Fibroblast of lung (primary cell): Measurements from ENCODE around the gene CNTN1. TPM values are rescaled to one million over a fixed set of nuclear protein-coding genes. Genes with fewer than 3 reads are reported as not detected.

Source experiments
- DNase-seq, 2 donors: peaks; one replicate each; pipeline versions ENCODE4 v3.0.0 to v3.0.0-alpha.2; 2010; ENCODE audit warnings: low read depth in 2 of 2
- H2AFZ ChIP-seq: 2 replicates; pipeline ENCODE4 v1.5.1; 2012; ENCODE audit warnings: low read length, control low read depth, inconsistent platforms
- H3K27ac ChIP-seq: 2 replicates; pipeline ENCODE4 v1.5.1; 2011; ENCODE audit warnings: low read length, control low read depth; ENCODE audit not compliant: insufficient read depth
- H3K27me3 ChIP-seq: 2 replicates; pipeline ENCODE4 v1.5.1; 2011; ENCODE audit warnings: mild to moderate bottlenecking, low read length; ENCODE audit not compliant: control insufficient read depth, insufficient read depth
- H3K36me3 ChIP-seq: 2 replicates; pipeline ENCODE4 v1.5.1; 2011; ENCODE audit warnings: low read length; ENCODE audit not compliant: control insufficient read depth, insufficient read depth
- H3K4me1 ChIP-seq: 2 replicates; pipeline ENCODE4 v1.5.1; 2011; ENCODE audit warnings: low read length; ENCODE audit not compliant: control insufficient read depth, insufficient read depth; ENCODE audit errors: extremely low read depth
- H3K4me2 ChIP-seq: 2 replicates; pipeline ENCODE4 v1.5.1; 2011; ENCODE audit warnings: low read length, control low read depth; ENCODE audit not compliant: insufficient read depth; ENCODE audit errors: extremely low read depth
- H3K4me3 ChIP-seq, 4 experiments: fragments of 200-600 bp in 1 of 4; sonication (generic) in 1 of 4; replicated peaks in 1 of 4; 2 replicates each; pipeline ENCODE4 v1.5.1; 2011 to 2016; ENCODE audit warnings: low read length in 4 of 4, low read depth in 3 of 4, mild to moderate bottlenecking in 3 of 4, control low read depth in 2 of 4, inconsistent platforms in 1 of 4, mixed read lengths in 1 of 4; ENCODE audit not compliant: insufficient read depth in 1 of 4; ENCODE audit errors: control extremely low read depth in 1 of 4
- H3K79me2 ChIP-seq: 2 replicates; pipeline ENCODE4 v1.5.1; 2012; ENCODE audit warnings: mild to moderate bottlenecking, low read length, inconsistent platforms; ENCODE audit not compliant: control insufficient read depth, insufficient read depth
- H3K9ac ChIP-seq: 2 replicates; pipeline ENCODE4 v1.5.1; 2011; ENCODE audit warnings: mild to moderate bottlenecking, low read length, control low read depth; ENCODE audit not compliant: insufficient read depth
- H3K9me3 ChIP-seq: 2 replicates; pipeline ENCODE4 v1.5.1; 2012; ENCODE audit warnings: low read depth, low read length; ENCODE audit not compliant: control insufficient read depth, insufficient read depth
- H4K20me1 ChIP-seq: 2 replicates; pipeline ENCODE4 v1.5.1; 2011; ENCODE audit warnings: low read length; ENCODE audit not compliant: control insufficient read depth, insufficient read depth; ENCODE audit errors: extremely low read depth
- EZH2 ChIP-seq: IDR thresholded peaks from 2 replicates; pipeline ENCODE4 v1.5.1; 2012; ENCODE audit warnings: low read length, control low read depth, mild to moderate bottlenecking; ENCODE audit errors: missing control alignments
- polyA plus RNA-seq, 2 donors: library from polyadenylated mRNA; depleted of rRNA in 1 of 2; stranded (reverse) in 1 of 2; unstranded in 1 of 2; fragments of >200 nt; gene quantifications; 2 replicates each; pipeline ENCODE4 v1.2.1, GENCODE V29; 2011 to 2012; ENCODE audit warnings: missing spikeins in 1 of 2
- total RNA-seq: library from RNA; depleted of rRNA; stranded (reverse); fragments of >200 nt; gene quantifications from 2 replicates; pipeline ENCODE4 v1.2.1, GENCODE V29; 2014
- TF ChIP-seq, protein P1 (sequence below), 2 donors: IDR thresholded peaks in 1 of 2; conservative IDR thresholded peaks in 1 of 2; 1 replicate in 1 of 2; 2 replicates in 1 of 2; pipeline ENCODE4 v1.5.1; 2011 to 2012; ENCODE audit warnings: low read length in 2 of 2, control low read depth in 1 of 2, inconsistent platforms in 1 of 2, low read depth in 1 of 2, mild to moderate bottlenecking in 1 of 2

The CNTN1 gene
- total and polyA plus RNA-seq, 2 donors (not counting 1 experiment from before 2014, with no cell fraction given), result 0.22 to 0.83 TPM

GRCh38 chr12:40915172-40915571, 222.9 kb downstream of the CNTN1 start:
- H2AFZ ChIP-seq, result no peak overlapping the region
- no peaks in the 10 kb centered on the region for H3K36me3 ChIP-seq
- H3K27me3 ChIP-seq, result no peaks in the 10 kb centered on the region
- H3K4me2 ChIP-seq, result no peak overlapping the region
- no peak overlapping the region for H3K4me3 ChIP-seq
- H4K20me1 ChIP-seq, result no peaks in the 10 kb centered on the region
- no peak overlapping the region for H3K27ac ChIP-seq
- no peak for DNase-seq
- H3K4me1 ChIP-seq, result no peaks in the 10 kb centered on the region
- H3K9me3 ChIP-seq, result no peaks in the 10 kb centered on the region
- H3K9ac ChIP-seq, result no peak overlapping the region
- H3K79me2 ChIP-seq, result no peaks in the 10 kb centered on the region
- TF ChIP-seq EZH2, result no peak
- TF ChIP-seq, protein P1, sequence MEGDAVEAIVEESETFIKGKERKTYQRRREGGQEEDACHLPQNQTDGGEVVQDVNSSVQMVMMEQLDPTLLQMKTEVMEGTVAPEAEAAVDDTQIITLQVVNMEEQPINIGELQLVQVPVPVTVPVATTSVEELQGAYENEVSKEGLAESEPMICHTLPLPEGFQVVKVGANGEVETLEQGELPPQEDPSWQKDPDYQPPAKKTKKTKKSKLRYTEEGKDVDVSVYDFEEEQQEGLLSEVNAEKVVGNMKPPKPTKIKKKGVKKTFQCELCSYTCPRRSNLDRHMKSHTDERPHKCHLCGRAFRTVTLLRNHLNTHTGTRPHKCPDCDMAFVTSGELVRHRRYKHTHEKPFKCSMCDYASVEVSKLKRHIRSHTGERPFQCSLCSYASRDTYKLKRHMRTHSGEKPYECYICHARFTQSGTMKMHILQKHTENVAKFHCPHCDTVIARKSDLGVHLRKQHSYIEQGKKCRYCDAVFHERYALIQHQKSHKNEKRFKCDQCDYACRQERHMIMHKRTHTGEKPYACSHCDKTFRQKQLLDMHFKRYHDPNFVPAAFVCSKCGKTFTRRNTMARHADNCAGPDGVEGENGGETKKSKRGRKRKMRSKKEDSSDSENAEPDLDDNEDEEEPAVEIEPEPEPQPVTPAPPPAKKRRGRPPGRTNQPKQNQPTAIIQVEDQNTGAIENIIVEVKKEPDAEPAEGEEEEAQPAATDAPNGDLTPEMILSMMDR (conservative IDR thresholded peaks at IDR 0.05 in 1 of 2, IDR thresholded peaks at IDR 0.05 in 1 of 2; ENCODE audit: low read depth in 1 of 2, low read length in 2 of 2), result no peak

GRCh38 chr12:40917561-40917960, 225.3 kb downstream of the CNTN1 start:
- Histone ChIP-seq H3K4me1 (no peaks in the 10 kb centered on the region), H2AFZ (no peak overlapping the region), H3K4me2 (no peak overlapping the region), H3K27ac (no peak overlapping the region), H3K79me2 (no peaks in the 10 kb centered on the region), H3K4me3 (no peak overlapping the region), H3K9me3 (no peaks in the 10 kb centered on the region), H3K27me3 (no peaks in the 10 kb centered on the region), H3K36me3 (no peaks in the 10 kb centered on the region), H4K20me1 (no peaks in the 10 kb centered on the region), H3K9ac (no peak overlapping the region)
- DNase-seq, result no peak
- no peak for TF ChIP-seq EZH2
- TF ChIP-seq, protein P1 (conservative IDR thresholded peaks at IDR 0.05 in 1 of 2, IDR thresholded peaks at IDR 0.05 in 1 of 2; ENCODE audit: low read depth in 1 of 2, low read length in 2 of 2), result no peak

DNA sequence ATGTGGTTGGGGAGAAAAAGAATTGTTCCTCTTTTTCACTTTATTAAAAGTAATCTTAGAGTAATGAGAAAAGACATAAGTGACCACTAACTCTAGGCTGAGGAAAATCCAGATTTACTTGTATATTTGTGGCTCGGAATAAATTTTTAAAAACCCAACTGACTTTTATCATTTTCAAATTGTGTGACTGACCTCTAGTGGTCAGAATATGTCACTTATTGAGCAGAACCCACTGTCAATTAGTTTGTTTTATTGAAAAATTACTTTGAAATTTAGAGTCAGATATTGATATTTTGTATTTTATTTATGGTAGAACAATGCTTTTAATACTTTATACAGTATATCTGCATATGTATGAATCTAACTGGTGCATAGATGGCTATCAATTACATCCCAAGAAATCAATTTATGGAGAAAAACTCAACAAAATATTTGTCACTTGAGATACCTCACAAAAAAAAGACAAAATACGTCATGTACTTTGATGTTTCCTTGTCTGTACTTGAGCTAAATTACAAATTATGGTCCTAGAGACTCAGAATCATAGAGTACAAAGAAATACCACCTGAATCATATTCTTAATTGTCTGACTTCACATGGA, 229.4 kb downstream of the CNTN1 start:
- H3K4me1 ChIP-seq, result no peaks in the 10 kb centered on the region
- H3K9me3 ChIP-seq, result no peaks in the 10 kb centered on the region
- H3K36me3 ChIP-seq, result no peaks in the 10 kb centered on the region
- H3K79me2 ChIP-seq, result no peaks in the 10 kb centered on the region
- no peak overlapping the region for H3K27ac ChIP-seq
- H2AFZ ChIP-seq, result no peak overlapping the region
- H3K27me3 ChIP-seq, result no peaks in the 10 kb centered on the region
- no peak overlapping the region for H3K9ac ChIP-seq
- H3K4me2 ChIP-seq, result no peak overlapping the region
- no peaks in the 10 kb centered on the region for H4K20me1 ChIP-seq
- DNase-seq, result peak; percentile 1 to 36
- no peak for TF ChIP-seq EZH2
- TF ChIP-seq, protein P1 (conservative IDR thresholded peaks at IDR 0.05 in 1 of 2, IDR thresholded peaks at IDR 0.05 in 1 of 2; ENCODE audit: low read depth in 1 of 2, low read length in 2 of 2), result peak in 1 of 2 donors; percentile 51
- no peak overlapping the region for H3K4me3 ChIP-seq
